HepG2 (cell line): ENCODE data around the gene LIMK2. TPM values are rescaled to one million over a fixed set of nuclear protein-coding genes. Genes with fewer than 3 reads are reported as not detected.

Experiments used
- CHCHD3 ChIP-seq: sonication (generic); formaldehyde crosslinking; IDR thresholded peaks from 2 replicates; pipeline ENCODE4 v1.8.0; 2022; ENCODE audit warnings: mild to moderate bottlenecking, missing genetic modification reagents, moderate library complexity
- KLF13 ChIP-seq: sonication (generic); formaldehyde crosslinking; IDR thresholded peaks from 2 replicates; pipeline ENCODE4 v1.4.0; 2020; ENCODE audit warnings: mild to moderate bottlenecking, missing genetic modification reagents
- LBX2 ChIP-seq: sonication (generic); formaldehyde crosslinking; IDR thresholded peaks from 2 replicates; pipeline ENCODE4 v1.5.0; 2020; ENCODE audit warnings: missing genetic modification reagents, mild to moderate bottlenecking, borderline replicate concordance
- LCORL ChIP-seq, 2 experiments: fragments of 450-650 bp in 1 of 2; sonication (generic) in 1 of 2; formaldehyde crosslinking in 1 of 2; IDR thresholded peaks; 2 replicates each; pipeline versions ENCODE4 v1.5.0 to v1.6.1; 2017 to 2020; ENCODE audit warnings: antibody characterized with exemption in 1 of 2, missing genetic modification reagents in 1 of 2
- MYC ChIP-seq: sonication (generic); formaldehyde crosslinking; IDR thresholded peaks from 2 replicates; pipeline ENCODE4 v1.9.0; 2021; ENCODE audit warnings: missing genetic modification reagents, borderline replicate concordance
- PRDM10 ChIP-seq: sonication (generic); formaldehyde crosslinking; IDR thresholded peaks from 2 replicates; pipeline ENCODE4 v1.4.0; 2020; ENCODE audit warnings: low read depth, missing genetic modification reagents
- PREB ChIP-seq: sonication (generic); formaldehyde crosslinking; IDR thresholded peaks from 2 replicates; pipeline ENCODE4 v1.4.0; 2020; ENCODE audit warnings: missing genetic modification reagents
- THAP11 ChIP-seq: IDR thresholded peaks from 2 replicates; pipeline ENCODE4 v1.6.1; 2016; ENCODE audit warnings: missing biosample characterization, missing genetic modification reagents
- ZBTB7A ChIP-seq: sonication (generic); formaldehyde crosslinking; IDR thresholded peaks from 2 replicates; pipeline ENCODE4 v1.8.0; 2022; ENCODE audit warnings: mild to moderate bottlenecking, missing genetic modification reagents
- ZBTB8A ChIP-seq: sonication (generic); formaldehyde crosslinking; IDR thresholded peaks from 2 replicates; pipeline ENCODE4 v1.4.0; 2020; ENCODE audit warnings: mild to moderate bottlenecking, low read depth, missing genetic modification reagents, borderline replicate concordance
- ZGPAT ChIP-seq: IDR thresholded peaks from 2 replicates; pipeline ENCODE4 v1.6.1; 2016; ENCODE audit warnings: mild to moderate bottlenecking
- ZNF18 ChIP-seq: sonication (generic); formaldehyde crosslinking; IDR thresholded peaks from 2 replicates; pipeline ENCODE4 v1.8.0; 2022; ENCODE audit warnings: mild to moderate bottlenecking, missing genetic modification reagents; ENCODE audit not compliant: insufficient replicate concordance
- ZNF253 ChIP-seq: sonication (generic); formaldehyde crosslinking; IDR thresholded peaks from 2 replicates; pipeline ENCODE4 v1.8.0; 2022; ENCODE audit warnings: mild to moderate bottlenecking, missing genetic modification reagents, borderline replicate concordance
- ZNF282 ChIP-seq: fragments of 450-650 bp; IDR thresholded peaks from 2 replicates; pipeline ENCODE4 v1.6.1; 2018; ENCODE audit not compliant: partially characterized antibody
- ZNF484 ChIP-seq: sonication (generic); formaldehyde crosslinking; IDR thresholded peaks from 2 replicates; pipeline ENCODE4 v1.5.1; 2020; ENCODE audit warnings: mild to moderate bottlenecking, low read depth, missing genetic modification reagents, borderline replicate concordance
- ZNF530 ChIP-seq: sonication (generic); formaldehyde crosslinking; IDR thresholded peaks from 2 replicates; pipeline ENCODE4 v1.5.0; 2020; ENCODE audit warnings: low read depth, mild to moderate bottlenecking, missing genetic modification reagents
- ZNF556 ChIP-seq: sonication (generic); formaldehyde crosslinking; IDR thresholded peaks from 2 replicates; pipeline ENCODE4 v1.4.0; 2020; ENCODE audit warnings: mild to moderate bottlenecking, missing genetic modification reagents, borderline replicate concordance
- polyA plus RNA-seq, 8 experiments: library from polyadenylated mRNA; depleted of rRNA in 3 of 8; stranded (reverse) in 7 of 8; unstranded in 1 of 8; fragments of >200 nt; fragmentation: Illumina TruSeq in 4 of 8; extraction: Trizol in 4 of 8; gene quantifications; 2 replicates each; pipeline versions ENCODE4 v1.2.1 to v1.2.3, GENCODE V29; 2011 to 2016; ENCODE audit warnings: low read depth in 4 of 8, missing spikeins in 1 of 8, mixed read lengths in 1 of 8; ENCODE audit not compliant: insufficient read depth in 1 of 8
- total RNA-seq, 5 experiments: library from RNA; depleted of rRNA; stranded (reverse); fragments of >200 nt; fragmentation: Illumina TruSeq; extraction: Trizol; gene quantifications; 2 replicates each; pipeline ENCODE4 v1.2.3, GENCODE V29; 2016; ENCODE audit warnings: low read depth in 1 of 5

The LIMK2 gene
- total and polyA plus RNA-seq, 2 of the 13 experiments (the other 11 are each of a cell fraction or from before 2014, with no cell fraction given): 20.9 to 29.8 TPM

GRCh38 chr22:31250740-31251600, 38.9 kb downstream of the LIMK2 start (continued):
- TF ChIP-seq KLF13 (CRISPR knock-in tag): no peak
- no peak for TF ChIP-seq ZNF484 (CRISPR knock-in tag)
- TF ChIP-seq ZNF556 (CRISPR knock-in tag): no peak
- TF ChIP-seq LBX2: no peak
- no peak; the same call in 1 of the 2 replicates for TF ChIP-seq MYC (CRISPR knock-in tag)
- TF ChIP-seq PRDM10 (CRISPR knock-in tag): no peak
- no peak for TF ChIP-seq ZBTB7A
- no peak for TF ChIP-seq ZNF253
- TF ChIP-seq ZNF18 (CRISPR knock-in tag): no peak
- TF ChIP-seq ZNF530 (CRISPR knock-in tag): no peak
- no peak for TF ChIP-seq ZGPAT (CRISPR knock-in tag)
- TF ChIP-seq ZBTB8A (CRISPR knock-in tag): no peak
- TF ChIP-seq CHCHD3 (CRISPR knock-in tag): no peak
- TF ChIP-seq LCORL (IDR thresholded peaks at IDR 0.05): no peak
- TF ChIP-seq LCORL (CRISPR knock-in tag; IDR thresholded peaks at IDR 0.05): 0 out of 2 replicates have a peak, but pooled peaks have one; percentile 42
- TF ChIP-seq ZNF282: no peak
- TF ChIP-seq THAP11 (CRISPR knock-in tag): no peak; the same call in 1 of the 2 replicates
- TF ChIP-seq PREB (CRISPR knock-in tag): no peak
